Measurements from ENCODE around the gene TMPRSS4. TPM values are rescaled to one million over a fixed set of nuclear protein-coding genes. Genes with fewer than 3 reads are reported as not detected.

Gene TMPRSS4
- total RNA-seq (2013), result not detected
- polyA plus RNA-seq (not detected), polyA minus RNA-seq (not detected in 2 replicates), total RNA-seq (0 to 2.4 (median 0.06) reads per million in 11 experiments)

- intact Hi-C loops (cut with micrococcal nuclease), result no loop called here
- no peak within 1 kb of the TSS for H3K4me3 ChIP-seq (replicated peaks in 1 of 3; ENCODE audit: low read depth in 2 of 3, low read length in 3 of 3)
- no peak within 1 kb of the TSS for H3K4me3 Mint-ChIP-seq
- H3K27ac ChIP-seq (ENCODE audit: low read depth in 1 of 2, low read length in 2 of 2), result no peak within 1 kb of the TSS
- TF ChIP-seq CTCF (IDR thresholded peaks at IDR 0.05), result no peak
- H3K4me1 ChIP-seq (ENCODE audit: control insufficient read depth in 1 of 2, insufficient read depth in 2 of 2, low read length in 2 of 2), result peaks cover 29 to 34% of the 10 kb centered on the region in 2 donors
- H3K4me1 Mint-ChIP-seq, result peaks cover 35% of the 10 kb centered on the region
- no peaks in the 10 kb centered on the region for H3K79me2 ChIP-seq (ENCODE audit: insufficient read depth, low read length)
- peaks cover 4 to 5% of the 10 kb centered on the region in 2 donors for H3K36me3 Mint-ChIP-seq
- no peak for DNase-seq
- peaks cover 1 to 4% (median 2%) of the 10 kb centered on the region in 3 donors for H3K27me3 Mint-ChIP-seq (ENCODE audit: low read depth in 3 of 3)
- no peaks in the 10 kb centered on the region for H3K36me3 ChIP-seq (replicated peaks in 1 of 2; ENCODE audit: control insufficient read depth in 1 of 2, insufficient read depth in 2 of 2, low read length in 2 of 2)
- H3K9me3 Mint-ChIP-seq, result peaks cover 0 to 6% (median 0%) of the 10 kb centered on the region in 7 donors
- no peak within 1 kb of the TSS for H2AFZ ChIP-seq (ENCODE audit: insufficient read depth, low read depth, low read length, poor library complexity, severe bottlenecking)
- no peaks in the 10 kb centered on the region for H4K20me1 ChIP-seq (ENCODE audit: insufficient read depth, low read length)
- H3K9me3 ChIP-seq (replicated peaks in 1 of 2; ENCODE audit: control insufficient read depth in 1 of 2, insufficient read depth in 1 of 2, low read length in 2 of 2), result no peaks in the 10 kb centered on the region
- peak within 1 kb of the TSS in 2 of 7 donors; percentile 10 to 81 for H3K27ac Mint-ChIP-seq
- WGBS (ENCODE audit: insufficient coverage), result 98% methylated on average over 6 of the region's 7 CpGs
- H3K27me3 ChIP-seq (ENCODE audit: control insufficient read depth in 2 of 2, insufficient read depth in 2 of 2, low read length in 2 of 2), result no peaks in the 10 kb centered on the region
- no peak within 1 kb of the TSS for H3K9ac ChIP-seq (ENCODE audit: insufficient read depth, low read length, poor library complexity, severe bottlenecking)
- H3K4me2 ChIP-seq (replicated peaks; ENCODE audit: extremely low read depth, low read length, poor library complexity, severe bottlenecking), result no peak within 1 kb of the TSS
Observed at GRCh38 chr11:118076754-118077281, at the start of gene TMPRSS4. Gene TMPRSS4, plus strand, starts transcription at chr11:118077078. Its CDS starts 225 bp downstream, at chr11:118077303.

DNA sequence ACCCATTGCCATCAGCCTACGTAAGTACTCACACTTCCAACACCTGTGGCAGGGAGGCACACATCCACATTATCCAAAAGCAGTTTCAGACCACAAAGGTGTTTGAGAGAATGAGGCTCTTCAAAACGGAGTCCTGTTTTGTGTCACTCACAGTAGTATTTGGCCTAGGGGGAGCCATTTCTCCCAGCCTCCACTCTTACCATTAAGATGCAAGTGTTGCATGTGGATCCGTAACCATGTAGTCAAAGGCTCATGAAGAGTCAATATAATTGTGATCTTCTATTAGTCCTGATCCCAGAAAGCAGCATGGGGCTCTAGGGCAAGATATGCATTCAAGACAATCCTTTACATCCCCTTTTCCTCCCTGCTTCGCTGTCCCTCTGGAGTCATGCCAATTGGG lies 49.2 kb upstream of the TMPRSS4 start:
- no peak overlapping the region for H3K27ac ChIP-seq (ENCODE audit: low read depth in 1 of 2, low read length in 2 of 2)
- H3K4me2 ChIP-seq (replicated peaks; ENCODE audit: extremely low read depth, low read length, poor library complexity, severe bottlenecking), result no peak overlapping the region
- H4K20me1 ChIP-seq (ENCODE audit: insufficient read depth, low read length), result no peaks in the 10 kb centered on the region
- Mint-ChIP-seq H3K36me3 (no peaks in the 10 kb centered on the region), H3K4me3 (no peak overlapping the region), H3K4me1 (peaks cover 20% of the 10 kb centered on the region), H3K27me3 (ENCODE audit: low read depth in 3 of 3) (peaks cover 2% of the 10 kb centered on the region in 3 donors), H3K9me3 (peaks cover 0 to 3% (median 0%) of the 10 kb centered on the region in 7 donors), H3K27ac (peak overlapping the region in 1 of 7 donors; percentile 29)
- no peaks in the 10 kb centered on the region for H3K79me2 ChIP-seq (ENCODE audit: insufficient read depth, low read length)
- intact Hi-C loops (cut with micrococcal nuclease), result no loop called here
- H2AFZ ChIP-seq (ENCODE audit: insufficient read depth, low read depth, low read length, poor library complexity, severe bottlenecking), result no peak overlapping the region
- no peak overlapping the region for H3K9ac ChIP-seq (ENCODE audit: insufficient read depth, low read length, poor library complexity, severe bottlenecking)
- TF ChIP-seq CTCF (IDR thresholded peaks at IDR 0.05), result no peak
- no peaks in the 10 kb centered on the region for H3K9me3 ChIP-seq (replicated peaks in 1 of 2; ENCODE audit: control insufficient read depth in 1 of 2, insufficient read depth in 1 of 2, low read length in 2 of 2)
- peaks cover 13 to 15% of the 10 kb centered on the region in 2 donors for H3K4me1 ChIP-seq (ENCODE audit: control insufficient read depth in 1 of 2, insufficient read depth in 2 of 2, low read length in 2 of 2)
- no peaks in the 10 kb centered on the region for H3K36me3 ChIP-seq (replicated peaks in 1 of 2; ENCODE audit: control insufficient read depth in 1 of 2, insufficient read depth in 2 of 2, low read length in 2 of 2)
- 100% methylated on average over 2 of the region's 4 CpGs for WGBS (ENCODE audit: insufficient coverage)
- H3K27me3 ChIP-seq (ENCODE audit: control insufficient read depth in 2 of 2, insufficient read depth in 2 of 2, low read length in 2 of 2), result no peaks in the 10 kb centered on the region
- no peak overlapping the region for H3K4me3 ChIP-seq (replicated peaks in 1 of 3; ENCODE audit: low read depth in 2 of 3, low read length in 3 of 3)
- no peak for DNase-seq

Data from CD14-positive monocyte (primary cell).